ENCODE results near the gene OPN4.

Gene OPN4

GRCh38 chr10:86648704-86649427, 5.5 kb upstream of the OPN4 start:
- H3K27ac ChIP-seq (ENCODE audit: low read depth, low read length): no peak overlapping the region
- no peaks in the 10 kb centered on the region for H3K27me3 ChIP-seq (ENCODE audit: control insufficient read depth in 1 of 2, insufficient read depth in 2 of 2, low read length in 2 of 2)
- H3K36me3 ChIP-seq (ENCODE audit: insufficient read depth, low read length): no peaks in the 10 kb centered on the region
- H3K4me3 ChIP-seq (ENCODE audit: low read depth in 1 of 2, low read length in 2 of 2): no peak overlapping the region
- no peaks in the 10 kb centered on the region for H3K9me3 ChIP-seq (ENCODE audit: low read length)
- no peak overlapping the region for H3K9ac ChIP-seq (ENCODE audit: low read length)
- peaks cover 14% of the 10 kb centered on the region for H3K4me1 ChIP-seq (ENCODE audit: insufficient read depth, low read length)

- Histone ChIP-seq H3K27ac (ENCODE audit: low read depth, low read length) (no peak overlapping the region), H3K36me3 (ENCODE audit: insufficient read depth, low read length) (no peaks in the 10 kb centered on the region), H3K4me3 (ENCODE audit: low read depth in 1 of 2, low read length in 2 of 2) (no peak overlapping the region), H3K9ac (ENCODE audit: low read length) (no peak overlapping the region), H3K9me3 (ENCODE audit: low read length) (no peaks in the 10 kb centered on the region), H3K4me1 (ENCODE audit: insufficient read depth, low read length) (peaks cover 14% of the 10 kb centered on the region), H3K27me3 (ENCODE audit: control insufficient read depth in 1 of 2, insufficient read depth in 2 of 2, low read length in 2 of 2) (no peaks in the 10 kb centered on the region)
Measured at GRCh38 chr10:86649471-86650150, 4.7 kb upstream of the OPN4 start.

DNA sequence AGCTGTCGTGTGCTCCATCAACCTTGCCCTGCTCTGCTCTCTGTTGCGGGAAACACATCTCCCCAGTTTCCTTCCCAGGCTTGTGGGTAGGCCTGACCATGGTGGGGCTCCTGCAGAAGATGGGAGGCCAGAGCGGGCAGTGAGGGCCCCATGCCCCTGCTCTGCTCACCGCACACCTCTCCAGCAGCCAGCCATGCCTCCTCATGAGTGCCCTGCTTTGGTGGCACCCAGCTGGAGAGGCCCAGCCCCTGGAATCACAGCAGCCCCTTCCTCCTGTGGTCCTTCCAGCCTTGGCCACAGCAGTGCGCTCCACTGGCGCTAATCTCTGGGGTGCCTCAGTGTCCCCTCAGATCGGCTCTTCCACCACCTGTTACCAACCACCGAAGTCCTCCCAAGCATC, 4.2 kb upstream of the OPN4 start:
- Histone ChIP-seq H3K27me3 (ENCODE audit: control insufficient read depth in 1 of 2, insufficient read depth in 2 of 2, low read length in 2 of 2) (no peaks in the 10 kb centered on the region), H3K36me3 (ENCODE audit: insufficient read depth, low read length) (no peaks in the 10 kb centered on the region), H3K9me3 (ENCODE audit: low read length) (no peaks in the 10 kb centered on the region), H3K27ac (ENCODE audit: low read depth, low read length) (no peak overlapping the region), H3K9ac (ENCODE audit: low read length) (no peak overlapping the region), H3K4me3 (ENCODE audit: low read depth in 1 of 2, low read length in 2 of 2) (no peak overlapping the region), H3K4me1 (ENCODE audit: insufficient read depth, low read length) (peaks cover 14% of the 10 kb centered on the region)

DNA sequence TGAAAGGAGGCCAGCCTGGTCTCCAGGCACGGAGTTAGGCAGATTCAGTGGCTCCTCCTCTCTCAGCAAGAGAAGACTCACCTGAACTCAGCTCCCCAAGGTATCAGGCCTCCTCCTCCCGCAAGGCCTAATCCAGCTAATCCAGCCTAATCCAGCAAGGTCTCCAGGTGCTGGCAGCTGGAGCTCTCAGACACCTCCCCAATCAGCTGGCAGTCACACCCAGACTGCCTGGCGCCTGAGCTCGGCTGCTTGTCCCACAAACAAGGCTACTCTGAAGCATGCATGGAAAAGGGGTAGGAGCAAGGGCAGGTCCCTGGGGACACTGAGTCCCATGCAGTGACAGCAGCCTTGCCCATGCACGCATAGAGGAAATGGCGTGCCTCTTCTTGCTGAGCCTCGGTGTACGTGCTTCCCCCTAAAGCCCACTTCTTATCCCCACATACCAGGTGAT, 3.3 kb upstream of the OPN4 start:
- Histone ChIP-seq H3K4me3 (ENCODE audit: low read depth in 1 of 2, low read length in 2 of 2) (no peak overlapping the region), H3K4me1 (ENCODE audit: insufficient read depth, low read length) (peaks cover 14% of the 10 kb centered on the region), H3K9me3 (ENCODE audit: low read length) (no peaks in the 10 kb centered on the region), H3K27me3 (ENCODE audit: control insufficient read depth in 1 of 2, insufficient read depth in 2 of 2, low read length in 2 of 2) (no peaks in the 10 kb centered on the region), H3K9ac (ENCODE audit: low read length) (no peak overlapping the region), H3K27ac (ENCODE audit: low read depth, low read length) (no peak overlapping the region), H3K36me3 (ENCODE audit: insufficient read depth, low read length) (no peaks in the 10 kb centered on the region)

- no peak overlapping the region for H3K4me3 ChIP-seq (ENCODE audit: low read depth in 1 of 2, low read length in 2 of 2)
- no peaks in the 10 kb centered on the region for H3K27me3 ChIP-seq (ENCODE audit: control insufficient read depth in 1 of 2, insufficient read depth in 2 of 2, low read length in 2 of 2)
- no peaks in the 10 kb centered on the region for H3K9me3 ChIP-seq (ENCODE audit: low read length)
- no peak overlapping the region for H3K27ac ChIP-seq (ENCODE audit: low read depth, low read length)
- no peak overlapping the region for H3K9ac ChIP-seq (ENCODE audit: low read length)
- H3K4me1 ChIP-seq (ENCODE audit: insufficient read depth, low read length): peaks cover 14% of the 10 kb centered on the region
- no peaks in the 10 kb centered on the region for H3K36me3 ChIP-seq (ENCODE audit: insufficient read depth, low read length)
Measured at GRCh38 chr10:86651631-86652331, 2.6 kb upstream of the OPN4 start.

- Histone ChIP-seq H3K36me3 (ENCODE audit: insufficient read depth, low read length) (no peaks in the 10 kb centered on the region), H3K4me3 (ENCODE audit: low read depth in 1 of 2, low read length in 2 of 2) (no peak overlapping the region), H3K27me3 (ENCODE audit: control insufficient read depth in 1 of 2, insufficient read depth in 2 of 2, low read length in 2 of 2) (no peaks in the 10 kb centered on the region), H3K4me1 (ENCODE audit: insufficient read depth, low read length) (peaks cover 14% of the 10 kb centered on the region), H3K27ac (ENCODE audit: low read depth, low read length) (no peak overlapping the region), H3K9me3 (ENCODE audit: low read length) (no peaks in the 10 kb centered on the region), H3K9ac (ENCODE audit: low read length) (no peak overlapping the region)
Measured at GRCh38 chr10:86652361-86653202, 1.8 kb upstream of the OPN4 start.

DNA sequence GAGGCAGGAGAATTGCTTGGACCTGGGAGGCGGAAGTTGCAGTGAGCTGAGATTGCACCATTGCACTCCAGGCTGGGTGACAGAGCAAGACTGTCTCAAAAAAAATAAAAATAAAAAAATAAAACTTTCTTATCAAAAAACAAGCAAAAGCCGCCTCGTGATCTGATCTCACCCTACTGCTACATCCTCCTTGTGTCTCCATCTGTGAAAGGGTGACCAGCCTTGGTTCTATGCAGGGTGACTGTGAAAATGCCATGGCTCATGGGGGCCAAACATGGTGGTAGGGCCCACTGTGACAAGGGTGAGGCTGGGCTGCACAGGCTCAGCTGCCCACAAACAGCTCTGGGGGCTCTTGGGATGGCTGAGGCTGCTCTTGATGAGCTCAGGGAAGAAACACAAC, 968 bp upstream of the OPN4 start:
- H3K27me3 ChIP-seq (ENCODE audit: control insufficient read depth in 1 of 2, insufficient read depth in 2 of 2, low read length in 2 of 2): no peaks in the 10 kb centered on the region
- no peak overlapping the region for H3K27ac ChIP-seq (ENCODE audit: low read depth, low read length)
- H3K4me3 ChIP-seq (ENCODE audit: low read depth in 1 of 2, low read length in 2 of 2): no peak overlapping the region
- H3K9me3 ChIP-seq (ENCODE audit: low read length): no peaks in the 10 kb centered on the region
- H3K36me3 ChIP-seq (ENCODE audit: insufficient read depth, low read length): no peaks in the 10 kb centered on the region
- H3K4me1 ChIP-seq (ENCODE audit: insufficient read depth, low read length): peaks cover 14% of the 10 kb centered on the region
- no peak overlapping the region for H3K9ac ChIP-seq (ENCODE audit: low read length)

- Histone ChIP-seq H3K4me3 (ENCODE audit: low read depth in 1 of 2, low read length in 2 of 2) (no peak overlapping the region), H3K9ac (ENCODE audit: low read length) (no peak overlapping the region), H3K36me3 (ENCODE audit: insufficient read depth, low read length) (no peaks in the 10 kb centered on the region), H3K27me3 (ENCODE audit: control insufficient read depth in 1 of 2, insufficient read depth in 2 of 2, low read length in 2 of 2) (no peaks in the 10 kb centered on the region), H3K9me3 (ENCODE audit: low read length) (no peaks in the 10 kb centered on the region), H3K27ac (ENCODE audit: low read depth, low read length) (no peak overlapping the region), H3K4me1 (ENCODE audit: insufficient read depth, low read length) (peaks cover 8% of the 10 kb centered on the region)
Measured at GRCh38 chr10:86653987-86654386, 360 bp upstream of the OPN4 start.

- Histone ChIP-seq H3K4me1 (ENCODE audit: insufficient read depth, low read length) (no peaks in the 10 kb centered on the region), H3K36me3 (ENCODE audit: insufficient read depth, low read length) (no peaks in the 10 kb centered on the region), H3K27me3 (ENCODE audit: control insufficient read depth in 1 of 2, insufficient read depth in 2 of 2, low read length in 2 of 2) (no peaks in the 10 kb centered on the region), H3K9me3 (ENCODE audit: low read length) (no peaks in the 10 kb centered on the region), H3K9ac (ENCODE audit: low read length) (no peak overlapping the region), H3K4me3 (ENCODE audit: low read depth in 1 of 2, low read length in 2 of 2) (no peak overlapping the region), H3K27ac (ENCODE audit: low read depth, low read length) (no peak overlapping the region)
Measured at GRCh38 chr10:86655173-86655540, 810 bp downstream of the OPN4 start.

- H3K9me3 ChIP-seq (ENCODE audit: low read length): no peaks in the 10 kb centered on the region
- H3K27me3 ChIP-seq (ENCODE audit: control insufficient read depth in 1 of 2, insufficient read depth in 2 of 2, low read length in 2 of 2): no peaks in the 10 kb centered on the region
- no peak overlapping the region for H3K27ac ChIP-seq (ENCODE audit: low read depth, low read length)
- no peak overlapping the region for H3K9ac ChIP-seq (ENCODE audit: low read length)
- no peaks in the 10 kb centered on the region for H3K36me3 ChIP-seq (ENCODE audit: insufficient read depth, low read length)
- H3K4me3 ChIP-seq (ENCODE audit: low read depth in 1 of 2, low read length in 2 of 2): no peak overlapping the region
- H3K4me1 ChIP-seq (ENCODE audit: insufficient read depth, low read length): no peaks in the 10 kb centered on the region
Measured at GRCh38 chr10:86655596-86655995, 1.2 kb downstream of the OPN4 start.

- no peak overlapping the region for H3K4me3 ChIP-seq (ENCODE audit: low read depth in 1 of 2, low read length in 2 of 2)
- H3K9me3 ChIP-seq (ENCODE audit: low read length): no peaks in the 10 kb centered on the region
- peaks cover 7% of the 10 kb centered on the region for H3K4me1 ChIP-seq (ENCODE audit: insufficient read depth, low read length)
- no peak overlapping the region for H3K9ac ChIP-seq (ENCODE audit: low read length)
- H3K36me3 ChIP-seq (ENCODE audit: insufficient read depth, low read length): no peaks in the 10 kb centered on the region
- H3K27me3 ChIP-seq (ENCODE audit: control insufficient read depth in 1 of 2, insufficient read depth in 2 of 2, low read length in 2 of 2): no peaks in the 10 kb centered on the region
- no peak overlapping the region for H3K27ac ChIP-seq (ENCODE audit: low read depth, low read length)
Measured at GRCh38 chr10:86657011-86657395, 2.7 kb downstream of the OPN4 start.

Data from muscle layer of colon (tissue), 2 donors.